T-cell (primary cell): ENCODE data around the gene KCNG4. TPM values are rescaled to one million over a fixed set of nuclear protein-coding genes. Genes with fewer than 3 reads are reported as not detected.

Experiments
- ATAC-seq, 4 experiments: fragments of 200-7000 bp in 3 of 4; fragments of 150-1000 bp in 1 of 4; cut with Tn5 transposase; replicated peaks in 1 of 4; 1 replicate in 3 of 4; 2 replicates in 1 of 4; pipeline ENCODE4 v1.10.0; 2021; ENCODE audit warnings: moderate library complexity in 3 of 4, mild to moderate bottlenecking in 2 of 4, moderate number of reproducible peaks in 1 of 4
- CTCF ChIA-PET, 2 donors: fragments of 300-600 bp; sonication (Branson Sonifier 250); formaldehyde crosslinking; loops; one replicate each; lab custom pipeline; 2022; ENCODE audit warnings: antibody characterized with exemption in 2 of 2; lab: Charles Lee
- POLR2A ChIA-PET, 2 donors: fragments of 300-600 bp; sonication (Branson Sonifier 250); formaldehyde crosslinking; loops; one replicate each; lab custom pipeline; 2022; ENCODE audit warnings: antibody characterized with exemption in 2 of 2; lab: Charles Lee
- DNase-seq, 35 experiments: peaks; one replicate each; pipeline versions ENCODE4 v3.0.0 to v3.0.0-alpha.2; 2013 to 2023
- H3K27ac ChIP-seq: one replicate; pipeline ENCODE4 v1.5.1; 2013; ENCODE audit warnings: low read length
- H3K27me3 ChIP-seq, 2 experiments: replicated peaks in 1 of 2; 1 replicate in 1 of 2; 2 replicates in 1 of 2; pipeline versions ENCODE4 v1.6.1 to v1.7.0; 2013; ENCODE audit warnings: low read length in 1 of 2, mixed read lengths in 1 of 2; ENCODE audit not compliant: control insufficient read depth in 2 of 2, insufficient read depth in 2 of 2; ENCODE audit errors: extremely low read depth in 1 of 2
- H3K36me3 ChIP-seq, 2 donors: 1 replicate in 1 of 2; 2 replicates in 1 of 2; pipeline versions ENCODE4 v1.6.1 to v1.7.0; 2013; ENCODE audit warnings: low read length in 1 of 2; ENCODE audit not compliant: control insufficient read depth in 2 of 2, insufficient read depth in 1 of 2; ENCODE audit errors: extremely low read depth in 1 of 2
- H3K4me1 ChIP-seq, 2 experiments: 1 replicate in 1 of 2; 2 replicates in 1 of 2; pipeline versions ENCODE4 v1.6.1 to v1.7.0; 2013; ENCODE audit warnings: low read length in 2 of 2, mixed read lengths in 1 of 2; ENCODE audit not compliant: insufficient read depth in 2 of 2, control insufficient read depth in 1 of 2; ENCODE audit errors: extremely low read depth in 1 of 2
- H3K4me3 ChIP-seq, 2 donors: 1 replicate in 1 of 2; 2 replicates in 1 of 2; pipeline versions ENCODE4 v1.5.1 to v1.7.0; 2013; ENCODE audit warnings: mild to moderate bottlenecking in 2 of 2, low read length in 1 of 2, moderate library complexity in 1 of 2; ENCODE audit not compliant: control insufficient read depth in 1 of 2; ENCODE audit errors: extremely low read depth in 1 of 2
- H3K9me3 ChIP-seq: 2 replicates; pipeline ENCODE4 v1.7.0; 2013
- H3K27ac Mint-ChIP-seq, 2 donors: one replicate each; pipeline ENCODE4 v1.8.0; 2020 to 2021; ENCODE audit warnings: mild to moderate bottlenecking in 2 of 2, mixed read lengths in 2 of 2
- H3K27me3 Mint-ChIP-seq, 2 donors: one replicate each; pipeline ENCODE4 v1.8.0; 2021 to 2022; ENCODE audit warnings: mixed read lengths in 2 of 2
- H3K36me3 Mint-ChIP-seq: one replicate; pipeline ENCODE4 v1.8.0; 2021; ENCODE audit warnings: mixed read lengths
- H3K4me1 Mint-ChIP-seq, 3 donors: one replicate each; pipeline ENCODE4 v1.8.0; 2020 to 2022; ENCODE audit warnings: mixed read lengths in 3 of 3, mild to moderate bottlenecking in 1 of 3
- H3K4me3 Mint-ChIP-seq, 3 donors: one replicate each; pipeline ENCODE4 v1.8.0; 2020 to 2022; ENCODE audit warnings: mild to moderate bottlenecking in 3 of 3, mixed read lengths in 3 of 3, moderate library complexity in 3 of 3
- H3K9me3 Mint-ChIP-seq, 3 donors: one replicate each; pipeline ENCODE4 v1.8.0; 2020 to 2022; ENCODE audit warnings: mixed read lengths in 3 of 3
- WGBS: methylation state at CpG from one replicate; pipeline ENCODE4 v1.1.5; 2013; ENCODE audit warnings: missing lambda C conversion rate; ENCODE audit not compliant: insufficient coverage; 5-methylcytosine and 5-hydroxymethylcytosine counted together
- total RNA-seq, 35 experiments: library from RNA in 6 of 35; stranded (reverse) in 6 of 35; fragments of 120-200 nt in 1 of 35; gene quantifications; one replicate each; pipeline versions ENCODE4 v1.2.1 to v1.2.4 and lab custom pipeline; 2013 to 2026

KCNG4 gene
- total RNA-seq, 5 donors from 2014 or later (not counting 1 experiment from before 2014, with no cell fraction given): not detected

DNA sequence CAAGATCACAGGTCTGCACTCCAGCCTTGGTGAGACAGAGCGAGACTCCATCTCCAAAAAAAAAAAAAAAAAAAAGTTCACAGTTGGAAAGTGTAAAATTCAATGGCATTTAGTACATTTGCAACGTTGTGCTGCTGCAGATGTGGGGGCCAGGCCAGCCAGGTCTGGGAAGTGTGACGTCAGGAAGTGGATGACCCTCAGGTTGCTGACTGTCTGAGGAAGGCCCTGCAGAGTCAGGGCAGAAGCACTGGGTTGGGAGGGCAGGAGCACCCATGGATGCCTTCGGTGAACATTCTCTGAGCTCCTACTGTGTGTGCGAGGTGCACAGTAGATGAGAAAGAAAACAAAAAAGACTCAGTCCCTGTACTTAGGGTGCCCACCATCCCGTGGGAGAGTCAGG, 42.7 kb upstream of the KCNG4 start:
- H3K27ac ChIP-seq: no peak overlapping the region
- DNase-seq (no peak), ATAC-seq (no peak)
- H3K27me3 Mint-ChIP-seq: peaks cover 5 to 17% of the 10 kb centered on the region in 2 donors
- POLR2A ChIA-PET: no interaction called here
- no peaks in the 10 kb centered on the region for H3K9me3 Mint-ChIP-seq
- H3K4me1 Mint-ChIP-seq: peaks cover 0 to 2% (median 0%) of the 10 kb centered on the region in 3 donors
- H3K27me3 ChIP-seq: peaks cover 0 to 20% of the 10 kb centered on the region in 2 experiments
- H3K36me3 ChIP-seq: no peaks in the 10 kb centered on the region
- no peaks in the 10 kb centered on the region for H3K36me3 Mint-ChIP-seq
- CTCF ChIA-PET: interaction anchor here in 1 of 2 donors (0.6 kb wide), 1 partner anchor 9 kb away, joined by 3 read pairs; no protein-coding TSS in a partner anchor
- H3K4me1 ChIP-seq: no peaks in the 10 kb centered on the region
- no peak overlapping the region for H3K4me3 ChIP-seq
- H3K27ac Mint-ChIP-seq: no peak overlapping the region
- no peaks in the 10 kb centered on the region for H3K9me3 ChIP-seq
- WGBS: 55% methylated on average over 5 of the region's 6 CpGs
- no peak overlapping the region for H3K4me3 Mint-ChIP-seq

DNA sequence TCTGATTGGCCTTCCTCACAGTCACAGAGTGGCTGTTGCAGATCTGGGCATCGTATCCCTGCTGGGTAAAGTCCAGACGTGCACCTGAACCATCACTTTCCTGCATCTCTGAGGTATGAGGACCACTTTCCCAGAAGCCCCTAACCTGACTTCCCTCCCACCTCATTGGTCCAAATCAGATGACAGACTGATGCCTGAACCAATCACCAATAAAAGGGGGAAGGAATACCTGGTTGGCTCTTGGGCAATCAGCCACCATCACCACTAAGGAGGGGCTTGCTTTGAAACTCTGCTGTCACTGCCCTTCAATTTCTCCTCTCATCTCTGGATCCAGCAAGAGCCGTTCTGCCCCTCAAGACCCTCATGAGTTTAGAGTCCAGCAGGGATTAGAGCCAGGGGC, 41.3 kb upstream of the KCNG4 start:
- Histone ChIP-seq H3K4me1 (peaks cover 0 to 2% of the 10 kb centered on the region in 2 experiments), H3K4me3 (no peak overlapping the region), H3K27ac (no peak overlapping the region), H3K27me3 (peaks cover 0 to 19% of the 10 kb centered on the region in 2 experiments), H3K9me3 (no peaks in the 10 kb centered on the region), H3K36me3 (no peaks in the 10 kb centered on the region)
- no peak for ATAC-seq
- CTCF ChIA-PET: no interaction called here
- POLR2A ChIA-PET: no interaction called here
- H3K4me1 Mint-ChIP-seq: peaks cover 0 to 2% (median 0%) of the 10 kb centered on the region in 3 donors
- H3K4me3 Mint-ChIP-seq: no peak overlapping the region
- DNase-seq: peak in 1 of 35 experiments; percentile 16
- H3K36me3 Mint-ChIP-seq: no peaks in the 10 kb centered on the region
- H3K9me3 Mint-ChIP-seq: no peaks in the 10 kb centered on the region
- H3K27me3 Mint-ChIP-seq: peaks cover 4 to 16% of the 10 kb centered on the region in 2 donors
- 83% methylated on average over 1 of the region's 3 CpGs for WGBS
- H3K27ac Mint-ChIP-seq: no peak overlapping the region

DNA sequence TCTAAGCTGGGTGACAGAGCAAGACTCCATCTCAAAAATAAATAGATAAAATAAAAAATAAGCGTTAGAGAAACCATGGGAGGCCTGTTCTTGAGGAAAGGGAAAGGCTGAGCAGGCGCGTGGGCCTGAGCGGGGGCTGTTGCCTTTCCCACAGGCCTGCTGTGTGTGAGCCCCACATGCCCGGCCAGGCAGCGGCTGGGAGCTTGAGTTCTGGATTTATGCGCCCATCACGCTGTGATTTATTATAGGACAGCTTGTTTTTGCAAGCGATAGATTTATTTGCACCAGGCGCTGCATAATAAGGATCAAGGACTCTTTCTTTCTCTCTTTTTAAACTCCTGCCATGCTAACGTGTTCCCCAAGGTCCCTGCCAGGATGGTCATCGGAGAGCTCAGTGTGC, 40.1 kb upstream of the KCNG4 start:
- Histone ChIP-seq H3K4me3 (no peak overlapping the region), H3K27me3 (peaks cover 0 to 23% of the 10 kb centered on the region in 2 experiments), H3K9me3 (no peaks in the 10 kb centered on the region), H3K36me3 (no peaks in the 10 kb centered on the region), H3K27ac (no peak overlapping the region), H3K4me1 (peaks cover 0 to 2% of the 10 kb centered on the region in 2 experiments)
- Mint-ChIP-seq H3K4me3 (no peak overlapping the region), H3K36me3 (no peaks in the 10 kb centered on the region), H3K9me3 (no peaks in the 10 kb centered on the region), H3K4me1 (peaks cover 0 to 2% (median 0%) of the 10 kb centered on the region in 3 donors), H3K27me3 (peaks cover 7 to 17% of the 10 kb centered on the region in 2 donors), H3K27ac (no peak overlapping the region)
- DNase-seq (no peak), ATAC-seq (no peak)
- POLR2A ChIA-PET: no interaction called here
- CTCF ChIA-PET: interaction anchor here in 1 of 2 donors (0.7 kb wide), 1 partner anchor 447 kb away, joined by 3 read pairs; no protein-coding TSS in a partner anchor
- WGBS: 88% methylated on average over 7 of the region's 12 CpGs

DNA sequence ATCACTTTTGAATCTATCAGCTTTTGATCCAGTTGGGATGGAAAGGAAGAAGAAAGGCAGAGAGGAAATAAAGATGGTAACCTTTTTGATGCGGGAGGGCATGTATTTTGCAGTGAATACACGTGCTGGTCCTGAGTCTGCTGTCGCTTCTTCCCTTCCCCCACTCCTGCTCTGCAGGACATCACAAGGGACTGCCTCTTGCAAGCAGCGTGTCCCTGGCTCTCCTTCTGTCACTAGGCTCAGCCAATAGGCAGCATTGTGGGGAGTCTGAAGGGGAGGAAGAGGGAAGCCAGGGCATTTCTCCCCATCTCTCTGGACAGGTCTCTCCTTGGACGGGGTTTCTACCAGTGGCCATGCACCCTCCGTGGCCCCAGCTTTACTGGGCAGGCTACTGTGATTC, 39.2 kb upstream of the KCNG4 start:
- 59% methylated on average over 2 of the region's 6 CpGs for WGBS
- CTCF ChIA-PET: no interaction called here
- Histone ChIP-seq H3K27ac (no peak overlapping the region), H3K27me3 (peaks cover 0 to 30% of the 10 kb centered on the region in 2 experiments), H3K4me3 (no peak overlapping the region), H3K36me3 (no peaks in the 10 kb centered on the region), H3K9me3 (no peaks in the 10 kb centered on the region), H3K4me1 (peaks cover 0 to 2% of the 10 kb centered on the region in 2 experiments)
- Mint-ChIP-seq H3K27me3 (peaks cover 7 to 17% of the 10 kb centered on the region in 2 donors), H3K9me3 (no peaks in the 10 kb centered on the region), H3K4me1 (peaks cover 0 to 2% (median 0%) of the 10 kb centered on the region in 3 donors), H3K36me3 (no peaks in the 10 kb centered on the region), H3K27ac (no peak overlapping the region), H3K4me3 (no peak overlapping the region)
- POLR2A ChIA-PET: no interaction called here
- ATAC-seq: no peak
- no peak for DNase-seq

DNA sequence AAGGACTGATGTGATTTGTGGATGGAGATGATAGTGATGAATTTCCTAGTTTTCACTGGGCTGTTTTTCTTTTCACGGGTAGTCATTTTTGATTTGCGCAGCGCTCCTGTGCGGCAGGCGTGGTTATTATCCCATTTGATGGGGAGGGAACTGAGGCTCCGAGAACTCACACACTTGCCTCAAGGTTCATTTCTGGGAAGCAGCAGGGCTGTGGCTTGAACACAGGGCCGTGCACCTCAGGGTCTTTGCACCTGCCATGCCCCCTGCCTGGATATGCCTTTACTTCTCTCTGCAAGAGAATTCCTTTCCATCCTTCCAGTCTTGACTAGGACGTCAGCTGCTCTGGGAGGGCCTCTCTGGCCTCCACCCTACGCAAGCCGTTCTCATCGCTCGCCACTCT, 38.5 kb upstream of the KCNG4 start:
- Histone ChIP-seq H3K36me3 (no peaks in the 10 kb centered on the region), H3K27me3 (peaks cover 0 to 30% of the 10 kb centered on the region in 2 experiments), H3K4me1 (peaks cover 0 to 2% of the 10 kb centered on the region in 2 experiments), H3K4me3 (no peak overlapping the region), H3K9me3 (no peaks in the 10 kb centered on the region), H3K27ac (no peak overlapping the region)
- H3K9me3 Mint-ChIP-seq: no peaks in the 10 kb centered on the region
- no peak overlapping the region for H3K27ac Mint-ChIP-seq
- ChIA-PET CTCF (interaction anchor here in 1 of 2 donors (1.1 kb wide), 1 partner anchor 228 kb away, joined by 3 read pairs; no protein-coding TSS in a partner anchor), POLR2A (no interaction called here)
- DNase-seq: no peak
- H3K4me1 Mint-ChIP-seq: peaks cover 0 to 2% (median 0%) of the 10 kb centered on the region in 3 donors
- H3K27me3 Mint-ChIP-seq: peaks cover 7 to 17% of the 10 kb centered on the region in 2 donors
- H3K36me3 Mint-ChIP-seq: no peaks in the 10 kb centered on the region
- no peak overlapping the region for H3K4me3 Mint-ChIP-seq
- no peak for ATAC-seq
- 86% methylated on average over 9 of the region's 12 CpGs for WGBS

DNA sequence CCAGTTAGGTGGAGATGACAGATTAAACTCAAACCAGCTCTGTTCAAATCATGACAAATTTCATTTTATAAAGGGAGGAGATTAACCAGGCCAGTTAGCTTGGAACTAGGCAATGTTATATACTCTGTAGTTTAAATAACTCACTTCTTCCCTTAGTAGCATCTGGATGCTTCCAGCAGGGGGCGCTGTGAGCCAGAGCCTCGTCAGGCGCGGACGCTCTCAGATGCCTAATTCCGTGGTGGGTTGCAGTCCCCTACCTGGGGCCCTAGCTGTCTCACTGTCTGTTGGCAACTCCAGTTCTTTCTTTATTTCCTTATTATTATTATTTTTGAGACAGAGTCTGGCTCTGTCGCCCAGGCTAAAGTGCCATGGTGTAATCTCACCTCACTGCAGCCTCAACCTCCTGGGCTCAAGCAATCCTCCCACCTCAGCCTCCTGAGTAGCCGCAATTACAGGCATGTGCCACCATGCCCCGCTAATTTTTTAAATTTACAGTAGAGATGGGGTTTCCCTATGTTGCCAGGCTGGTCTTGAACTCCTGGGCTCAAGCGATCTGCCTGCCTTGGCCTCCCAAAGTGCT, 37.5 kb upstream of the KCNG4 start:
- Mint-ChIP-seq H3K27me3 (peaks cover 7 to 15% of the 10 kb centered on the region in 2 donors), H3K36me3 (no peaks in the 10 kb centered on the region), H3K9me3 (no peaks in the 10 kb centered on the region), H3K4me1 (peaks cover 0 to 2% (median 0%) of the 10 kb centered on the region in 3 donors), H3K27ac (no peak overlapping the region), H3K4me3 (no peak overlapping the region)
- Histone ChIP-seq H3K4me1 (peaks cover 0 to 2% of the 10 kb centered on the region in 2 experiments), H3K36me3 (no peaks in the 10 kb centered on the region), H3K9me3 (no peaks in the 10 kb centered on the region), H3K27ac (no peak overlapping the region), H3K4me3 (no peak overlapping the region), H3K27me3 (peaks cover 0 to 30% of the 10 kb centered on the region in 2 experiments)
- DNase-seq (peak; percentile 8 to 82 (median 57)), ATAC-seq (peak; percentile 57 to 78 (median 65))
- WGBS: 8% methylated on average over 5 of the region's 10 CpGs
- ChIA-PET CTCF (interaction anchor here (0.7 to 1.5 kb wide), 5 partner anchors 8 to 446 kb away, joined by 3 to 4 read pairs (median 3); no protein-coding TSS in a partner anchor), POLR2A (no interaction called here)
